Naive thymus-derived CD4-positive, alpha-beta T cell (primary cell): ENCODE data around the gene ERBB3. TPM values are rescaled to one million over a fixed set of nuclear protein-coding genes. Genes with fewer than 3 reads are reported as not detected.
"Not testable (repeated sequence)": the region's sequence is repeated elsewhere in the genome, so short reads cannot be mapped to it uniquely, and the experiment has no call there.

Source experiments
- ATAC-seq: fragments of 150-1000 bp; cut with Tn5 transposase; 2 replicates; pipeline ENCODE4 v1.10.0; 2021; ENCODE audit warnings: mild to moderate bottlenecking, moderate library complexity
- CTCF ChIA-PET: fragments of 350-600 bp; sonication (Branson Sonifier 250); formaldehyde crosslinking; loops from one replicate; lab custom pipeline; 2021; ENCODE audit warnings: antibody characterized with exemption; lab: Charles Lee
- POLR2A ChIA-PET: fragments of 350-600 bp; sonication (Branson Sonifier 250); formaldehyde crosslinking; loops from one replicate; lab custom pipeline; 2021; ENCODE audit warnings: antibody characterized with exemption, inconsistent platforms; lab: Charles Lee
- DNase-seq, 9 donors: peaks; one replicate each; pipeline versions ENCODE4 v3.0.0 to v3.0.0-alpha.2; 2020 to 2022; ENCODE audit warnings: mixed read lengths in 1 of 9
- H3K27ac ChIP-seq: one replicate; pipeline ENCODE4 v1.7.0; 2013; ENCODE audit warnings: mild to moderate bottlenecking, low read depth, low read length, moderate library complexity
- H3K27me3 ChIP-seq, 2 donors: one replicate each; pipeline ENCODE4 v1.7.0; 2013; ENCODE audit warnings: low read length in 2 of 2, mild to moderate bottlenecking in 2 of 2, moderate library complexity in 2 of 2; ENCODE audit not compliant: control insufficient read depth in 2 of 2, insufficient read depth in 2 of 2
- H3K36me3 ChIP-seq, 3 experiments: 1 replicate in 2 of 3; 2 replicates in 1 of 3; pipeline ENCODE4 v1.7.0; 2013; ENCODE audit warnings: low read length in 3 of 3, mild to moderate bottlenecking in 3 of 3, moderate library complexity in 1 of 3; ENCODE audit not compliant: insufficient read depth in 3 of 3, control insufficient read depth in 2 of 3
- H3K4me1 ChIP-seq, 2 donors: one replicate each; pipeline ENCODE4 v1.7.0; 2013; ENCODE audit warnings: low read length in 2 of 2, mild to moderate bottlenecking in 2 of 2, moderate library complexity in 1 of 2; ENCODE audit not compliant: control insufficient read depth in 2 of 2, insufficient read depth in 2 of 2
- H3K4me3 ChIP-seq: 2 replicates; pipeline ENCODE4 v1.7.0; 2013; ENCODE audit warnings: mild to moderate bottlenecking, low read length
- H3K9me3 ChIP-seq, 3 experiments: 1 replicate in 2 of 3; 2 replicates in 1 of 3; pipeline ENCODE4 v1.7.0; 2013; ENCODE audit warnings: low read length in 3 of 3; ENCODE audit not compliant: control insufficient read depth in 2 of 3
- H3K27ac Mint-ChIP-seq, 9 donors: one replicate each; pipeline ENCODE4 v1.8.0; 2020 to 2022; ENCODE audit warnings: mixed read lengths in 9 of 9, mild to moderate bottlenecking in 8 of 9, moderate library complexity in 5 of 9, inconsistent platforms in 2 of 9
- H3K27me3 Mint-ChIP-seq, 5 donors: one replicate each; pipeline ENCODE4 v1.8.0; 2021 to 2022; ENCODE audit warnings: mixed read lengths in 5 of 5, mild to moderate bottlenecking in 1 of 5
- H3K36me3 Mint-ChIP-seq, 5 donors: one replicate each; pipeline ENCODE4 v1.8.0; 2020 to 2022; ENCODE audit warnings: mixed read lengths in 5 of 5, mild to moderate bottlenecking in 3 of 5, inconsistent platforms in 1 of 5
- H3K4me1 Mint-ChIP-seq, 7 donors: one replicate each; pipeline ENCODE4 v1.8.0; 2020 to 2022; ENCODE audit warnings: mixed read lengths in 7 of 7, mild to moderate bottlenecking in 3 of 7, inconsistent platforms in 1 of 7
- H3K4me3 Mint-ChIP-seq, 10 donors: one replicate each; pipeline ENCODE4 v1.8.0; 2020 to 2022; ENCODE audit warnings: mild to moderate bottlenecking in 10 of 10, mixed read lengths in 10 of 10, moderate library complexity in 6 of 10, inconsistent platforms in 2 of 10
- H3K9me3 Mint-ChIP-seq, 11 donors: one replicate each; pipeline ENCODE4 v1.8.0; 2020 to 2022; ENCODE audit warnings: mixed read lengths in 11 of 11, mild to moderate bottlenecking in 4 of 11, inconsistent platforms in 1 of 11, moderate library complexity in 1 of 11
- intact Hi-C, 2 donors: fragments of 100-400 bp; cut with micrococcal nuclease; formaldehyde crosslinking; loops; one replicate each; pipeline ENCODE4 v1.15.1; 2023
- polyA plus RNA-seq, 2 donors: library from polyadenylated mRNA; unstranded; fragments of 300-500 nt; fragmentation: Illumina TruSeq; gene quantifications; one replicate each; pipeline ENCODE4 v1.2.3, GENCODE V29; 2021
- total RNA-seq, 6 experiments: library from RNA in 5 of 6; stranded (reverse) in 5 of 6; gene quantifications; 1 replicate in 5 of 6; 2 replicates in 1 of 6; pipeline ENCODE4 v1.2.3 and lab custom pipeline; 2021 to 2026

Gene ERBB3
- total and polyA plus RNA-seq, 7 experiments from 2014 or later = 0.22 to 6.4 (median 1.6) TPM

GRCh38 chr12:56046027-56046780 is 33.8 kb upstream of the ERBB3 start:
- H3K27me3 ChIP-seq = no peaks in the 10 kb centered on the region
- H3K27ac ChIP-seq = peak overlapping the region; percentile 42
- no peaks in the 10 kb centered on the region for H3K27me3 Mint-ChIP-seq
- H3K9me3 Mint-ChIP-seq = peaks cover 0 to 5% (median 0%) of the 10 kb centered on the region in 11 donors
- no peak for ATAC-seq
- peaks cover 14 to 37% (median 32%) of the 10 kb centered on the region in 7 donors for H3K4me1 Mint-ChIP-seq
- intact Hi-C loops = loop anchor here (2.0 to 10.0 kb wide), 2 partner anchors 33 to 139 kb away; partner anchors contain the start of gene SMARCC2 (in 1 of the 2)
- ChIA-PET POLR2A (interaction anchor here (0.7 to 6.3 kb wide), 11 partner anchors 15 to 307 kb away, joined by 3 to 62 read pairs (median 7); partner anchors contain the start of genes PA2G4, RAB5B, RPL41 and SMARCC2), CTCF (interaction anchor here (0.7 to 2.5 kb wide), 13 partner anchors 9 to 305 kb away, joined by 3 to 14 read pairs (median 4); partner anchors contain the start of genes ESYT1, PA2G4 and ZC3H10)
- peak overlapping the region in 6 of 9 donors; percentile 47 to 83 (median 64) for H3K27ac Mint-ChIP-seq
- no peaks in the 10 kb centered on the region for H3K9me3 ChIP-seq
- no peak for DNase-seq
- H3K36me3 Mint-ChIP-seq = peaks cover 7 to 20% (median 15%) of the 10 kb centered on the region in 5 donors
- peaks cover 15 to 30% (median 25%) of the 10 kb centered on the region in 3 experiments for H3K36me3 ChIP-seq
- H3K4me1 ChIP-seq = peaks cover 13 to 18% of the 10 kb centered on the region in 2 donors
- H3K4me3 Mint-ChIP-seq = no peak overlapping the region
- H3K4me3 ChIP-seq = no peak overlapping the region

GRCh38 chr12:56053407-56053893 is 26.5 kb upstream of the ERBB3 start:
- CTCF ChIA-PET = no interaction called here
- H3K27me3 Mint-ChIP-seq = peaks cover 0 to 4% (median 0%) of the 10 kb centered on the region in 5 donors
- POLR2A ChIA-PET = interaction anchor here (0.6 to 0.7 kb wide), 2 partner anchors 48 to 145 kb away, joined by 3 read pairs; no protein-coding TSS in a partner anchor
- H3K27ac ChIP-seq = no peak overlapping the region
- no peak overlapping the region for H3K4me3 ChIP-seq
- H3K9me3 ChIP-seq = no peaks in the 10 kb centered on the region
- ATAC-seq = no peak
- no peaks in the 10 kb centered on the region for H3K9me3 Mint-ChIP-seq
- no peak overlapping the region for H3K27ac Mint-ChIP-seq
- intact Hi-C loops = no loop called here
- no peaks in the 10 kb centered on the region for H3K27me3 ChIP-seq
- peaks cover 0 to 3% (median 0%) of the 10 kb centered on the region in 5 donors for H3K36me3 Mint-ChIP-seq
- peaks cover 0 to 8% (median 5%) of the 10 kb centered on the region in 7 donors for H3K4me1 Mint-ChIP-seq
- no peak overlapping the region for H3K4me3 Mint-ChIP-seq
- DNase-seq = no peak
- H3K4me1 ChIP-seq = no peaks in the 10 kb centered on the region
- no peaks in the 10 kb centered on the region for H3K36me3 ChIP-seq

GRCh38 chr12:56059964-56060363 is 20.0 kb upstream of the ERBB3 start:
- H3K27ac ChIP-seq, ATAC-seq, H3K4me3 Mint-ChIP-seq, H3K27ac Mint-ChIP-seq, H3K9me3 ChIP-seq, H3K4me1 ChIP-seq, intact Hi-C loops, CTCF ChIA-PET, H3K36me3 Mint-ChIP-seq, H3K27me3 ChIP-seq, H3K9me3 Mint-ChIP-seq, DNase-seq, H3K36me3 ChIP-seq, H3K4me3 ChIP-seq: not testable (repeated sequence)
- Mint-ChIP-seq H3K4me1 (peaks cover 0 to 11% (median 4%) of the 10 kb centered on the region in 7 donors), H3K27me3 (peaks cover 0 to 17% (median 0%) of the 10 kb centered on the region in 5 donors)
- POLR2A ChIA-PET = interaction anchor here (0.6 kb wide), 1 partner anchor 12 kb away, joined by 3 read pairs; no protein-coding TSS in a partner anchor

- Histone ChIP-seq H3K27ac (no peak overlapping the region), H3K4me3 (no peak overlapping the region), H3K4me1 (no peaks in the 10 kb centered on the region), H3K9me3 (no peaks in the 10 kb centered on the region), H3K27me3 (no peaks in the 10 kb centered on the region), H3K36me3 (no peaks in the 10 kb centered on the region)
- Mint-ChIP-seq H3K27ac (no peak overlapping the region), H3K9me3 (peaks cover 0 to 5% (median 0%) of the 10 kb centered on the region in 11 donors), H3K4me3 (no peak overlapping the region), H3K27me3 (peaks cover 0 to 17% (median 0%) of the 10 kb centered on the region in 5 donors), H3K4me1 (peaks cover 0 to 5% (median 0%) of the 10 kb centered on the region in 7 donors), H3K36me3 (peaks cover 0 to 4% (median 0%) of the 10 kb centered on the region in 5 donors)
- ATAC-seq (no peak), DNase-seq (no peak)
- ChIA-PET CTCF (no interaction called here), POLR2A (no interaction called here)
- intact Hi-C loops = no loop called here
These were observed 18.0 kb upstream of the ERBB3 start for GRCh38 chr12:56061982-56062381.

- peaks cover 0 to 4% (median 0%) of the 10 kb centered on the region in 5 donors for H3K36me3 Mint-ChIP-seq
- no peaks in the 10 kb centered on the region for H3K27me3 ChIP-seq
- ATAC-seq (no peak), DNase-seq (no peak)
- H3K27ac Mint-ChIP-seq = no peak overlapping the region
- H3K27me3 Mint-ChIP-seq = peaks cover 0 to 16% (median 0%) of the 10 kb centered on the region in 5 donors
- intact Hi-C loops = no loop called here
- peaks cover 0 to 5% (median 0%) of the 10 kb centered on the region in 11 donors for H3K9me3 Mint-ChIP-seq
- H3K4me1 ChIP-seq = no peaks in the 10 kb centered on the region
- no peak overlapping the region for H3K4me3 ChIP-seq
- POLR2A ChIA-PET = interaction anchor here (0.6 kb wide), 1 partner anchor 81 kb away, joined by 5 read pairs; no protein-coding TSS in a partner anchor
- CTCF ChIA-PET = no interaction called here
- H3K4me1 Mint-ChIP-seq = peaks cover 0 to 4% (median 0%) of the 10 kb centered on the region in 7 donors
- H3K27ac ChIP-seq = no peak overlapping the region
- no peaks in the 10 kb centered on the region for H3K36me3 ChIP-seq
- no peaks in the 10 kb centered on the region for H3K9me3 ChIP-seq
- no peak overlapping the region for H3K4me3 Mint-ChIP-seq
These were observed 17.0 kb upstream of the ERBB3 start for GRCh38 chr12:56062996-56063395.

- no peaks in the 10 kb centered on the region for H3K9me3 Mint-ChIP-seq
- peak overlapping the region in 1 of 9 donors; percentile 12 for H3K27ac Mint-ChIP-seq
- no peak for DNase-seq
- no peak for ATAC-seq
- no peaks in the 10 kb centered on the region for H3K4me1 ChIP-seq
- H3K27me3 Mint-ChIP-seq = peaks cover 0 to 19% (median 0%) of the 10 kb centered on the region in 5 donors
- no peak overlapping the region for H3K27ac ChIP-seq
- H3K4me3 Mint-ChIP-seq = no peak overlapping the region
- no peaks in the 10 kb centered on the region for H3K36me3 ChIP-seq
- ChIA-PET POLR2A (interaction anchor here (0.6 kb wide), 1 partner anchor 11 kb away, joined by 3 read pairs; no protein-coding TSS in a partner anchor), CTCF (interaction anchor here (0.6 to 1.8 kb wide), 2 partner anchors 24 to 120 kb away, joined by 3 to 5 read pairs; no protein-coding TSS in a partner anchor)
- no peaks in the 10 kb centered on the region for H3K36me3 Mint-ChIP-seq
- H3K27me3 ChIP-seq = no peaks in the 10 kb centered on the region
- no peak overlapping the region for H3K4me3 ChIP-seq
- H3K4me1 Mint-ChIP-seq = peaks cover 0 to 2% (median 0%) of the 10 kb centered on the region in 7 donors
- H3K9me3 ChIP-seq = no peaks in the 10 kb centered on the region
- intact Hi-C loops = no loop called here
These were observed 8.3 kb upstream of the ERBB3 start for GRCh38 chr12:56071648-56072047.
